Fibroblast of peridontal ligament (primary cell): ENCODE results near the gene DIPK1B.

ENCODE experiments used
- DNase-seq: peaks from one replicate; pipeline ENCODE4 v3.0.0-alpha.2; 2010; ENCODE audit errors: extremely low read depth

The DIPK1B gene

GRCh38 chr9:136739509-136739908 lies 27.1 kb downstream of the DIPK1B start:
- DNase-seq, result no peak

DNA sequence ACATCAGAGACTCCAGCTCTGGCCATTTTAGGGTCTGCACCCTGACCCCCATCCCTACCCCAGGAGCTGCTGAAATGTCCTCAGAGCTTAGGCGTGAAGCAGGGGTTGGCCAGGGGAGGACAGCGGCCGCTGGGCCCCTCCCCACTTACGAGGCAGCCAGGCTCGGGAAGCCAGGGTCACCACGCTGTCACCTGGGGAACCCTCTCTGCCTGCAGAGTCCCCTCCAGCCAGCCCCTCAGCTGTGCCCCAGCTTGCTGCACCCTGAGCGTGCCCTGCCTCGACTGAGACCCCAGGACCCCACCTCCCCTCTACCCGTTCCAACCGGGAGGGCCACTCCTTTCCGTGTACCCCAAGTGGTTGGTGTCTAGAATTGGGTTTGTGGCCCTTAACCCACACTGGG lies 27.7 kb downstream of the DIPK1B start:
- no peak for DNase-seq

DNA sequence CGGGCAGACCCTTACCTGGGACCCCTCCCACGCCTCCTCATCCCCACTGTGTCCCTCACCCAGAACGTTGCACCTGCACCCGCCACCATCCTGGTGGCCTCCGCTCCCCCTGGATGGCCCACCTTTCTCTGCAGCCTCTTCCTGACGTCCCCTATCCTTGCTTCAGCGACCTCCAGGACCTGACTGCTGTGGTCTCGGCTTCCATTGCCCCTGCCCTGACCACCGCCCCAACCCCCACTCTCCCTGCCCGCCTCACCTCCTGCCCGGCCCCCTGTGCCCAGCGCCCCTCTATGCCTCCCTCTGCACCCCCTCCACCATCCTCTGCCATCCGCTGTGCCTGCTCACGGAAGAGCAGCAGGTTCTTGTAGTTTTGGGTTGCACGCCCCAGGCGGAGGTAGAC lies 28.1 kb downstream of the DIPK1B start:
- no peak for DNase-seq

GRCh38 chr9:136740971-136741882 lies 28.9 kb downstream of the DIPK1B start:
- DNase-seq, result no peak

- no peak for DNase-seq
Observed at GRCh38 chr9:136741883-136742571, 29.7 kb downstream of the DIPK1B start.

DNA sequence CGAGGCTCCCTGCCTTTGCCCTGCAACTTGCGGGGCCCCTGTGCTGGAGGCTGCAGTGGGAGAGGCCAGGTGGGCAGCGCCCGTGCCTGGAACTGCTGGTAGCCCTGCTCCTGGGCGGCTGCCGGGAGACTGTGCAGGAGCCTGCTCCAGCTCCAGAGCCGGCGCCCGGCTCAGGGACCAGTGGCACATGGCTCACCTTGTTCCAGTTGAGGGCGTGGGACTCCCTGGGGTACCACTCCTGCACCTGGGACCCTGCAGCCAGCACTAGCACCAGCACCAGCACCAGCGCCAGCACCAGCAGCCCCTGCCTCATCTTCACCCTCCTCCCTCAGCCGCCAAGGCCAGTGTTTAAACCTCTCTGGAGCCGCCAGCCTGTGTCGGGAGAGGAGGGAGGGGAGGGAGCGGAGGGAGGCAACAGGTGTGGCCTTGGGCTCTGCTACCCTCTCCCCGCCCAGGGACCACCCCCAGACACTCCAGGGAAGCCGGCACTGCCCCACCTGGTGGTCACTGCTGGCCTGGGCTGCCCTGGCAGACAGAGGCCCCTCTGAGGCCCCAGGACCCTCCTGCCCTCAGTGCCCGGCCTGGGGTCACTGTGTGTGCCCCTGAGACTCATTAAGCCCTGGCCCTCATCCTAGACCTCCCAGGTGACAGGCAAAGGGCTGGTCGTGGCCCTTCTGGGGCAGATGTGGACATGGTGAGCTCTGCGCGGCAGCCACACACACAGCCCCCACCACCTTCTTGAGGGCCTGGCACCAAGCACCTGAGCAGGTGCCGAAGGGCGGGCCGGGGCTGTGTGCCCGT lies 30.4 kb downstream of the DIPK1B start, which contains the start of gene LCN10:
Gene LCN10, minus strand, starts transcription at position 350 of the 801 bp plus-strand sequence. Its CDS starts 37 bp downstream, at position 313.
- no peak for DNase-seq

DNA sequence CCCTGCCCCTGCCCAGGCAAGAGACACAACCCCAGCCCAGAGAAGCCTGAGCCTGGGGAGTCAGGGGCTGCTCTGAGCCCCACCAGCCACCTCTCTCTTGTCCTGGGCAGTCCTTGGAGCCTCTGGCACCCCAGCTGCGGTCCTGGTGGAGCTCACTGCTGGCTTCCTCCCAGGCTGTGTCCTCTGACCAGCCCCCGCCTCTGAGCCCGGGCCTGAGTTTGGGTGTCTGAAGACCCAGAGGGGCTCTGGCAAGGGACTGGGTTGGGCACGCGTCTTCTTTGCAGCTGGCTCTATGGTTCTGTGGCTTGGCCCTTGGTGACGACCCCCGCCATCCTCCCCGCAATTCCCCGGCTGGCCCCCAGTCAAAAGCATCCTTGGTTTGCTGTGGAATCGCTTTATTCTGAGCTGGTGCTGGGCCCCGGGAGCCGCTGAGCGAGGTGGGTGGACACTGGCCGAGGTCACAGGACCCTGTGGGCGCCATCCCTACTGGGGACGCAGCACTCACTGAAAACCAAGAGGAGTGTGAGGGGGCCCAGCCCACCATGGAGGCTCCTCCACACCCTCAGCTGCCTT lies 31.4 kb downstream of the DIPK1B start:
- no peak for DNase-seq

GRCh38 chr9:136744773-136745172 lies 32.4 kb downstream of the DIPK1B start:
- DNase-seq, result no peak

DNA sequence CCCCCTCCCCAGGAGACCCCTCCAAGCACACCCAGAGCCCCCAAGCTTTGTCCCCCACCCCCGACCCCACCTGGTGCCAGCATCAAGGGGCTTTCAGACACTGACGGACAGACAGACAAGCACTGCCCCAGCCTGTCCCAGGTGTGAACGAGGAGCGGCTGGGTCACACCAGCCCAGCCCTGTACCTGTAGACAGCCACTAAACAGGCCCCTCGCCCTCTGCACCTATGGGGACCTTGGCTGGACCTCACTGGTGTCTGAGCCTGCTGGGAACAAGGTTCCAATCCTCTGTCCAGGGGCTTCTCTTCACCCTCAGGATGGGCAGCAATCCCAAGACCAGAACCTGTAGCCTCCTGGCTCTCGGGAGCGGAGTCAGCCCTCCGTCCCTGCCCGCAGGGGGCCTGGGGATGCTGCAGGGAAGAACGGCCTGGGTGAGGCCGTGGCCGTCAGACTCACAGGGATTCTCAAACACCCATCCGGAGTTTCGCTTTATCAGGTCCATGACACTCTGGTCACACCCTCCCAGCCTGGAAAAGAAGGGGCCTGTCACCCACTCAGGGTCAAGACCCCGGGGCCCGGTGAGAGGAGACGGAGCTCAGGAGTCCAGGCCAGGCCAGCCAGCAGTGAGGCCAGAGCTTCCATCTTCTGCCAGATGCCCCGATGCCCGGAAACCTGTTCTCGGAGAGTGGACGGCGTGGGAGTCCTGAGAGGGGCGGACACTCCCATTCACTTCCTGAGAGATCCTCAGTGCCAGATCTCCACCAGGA lies 33.2 kb downstream of the DIPK1B start:
- no peak for DNase-seq

DNA sequence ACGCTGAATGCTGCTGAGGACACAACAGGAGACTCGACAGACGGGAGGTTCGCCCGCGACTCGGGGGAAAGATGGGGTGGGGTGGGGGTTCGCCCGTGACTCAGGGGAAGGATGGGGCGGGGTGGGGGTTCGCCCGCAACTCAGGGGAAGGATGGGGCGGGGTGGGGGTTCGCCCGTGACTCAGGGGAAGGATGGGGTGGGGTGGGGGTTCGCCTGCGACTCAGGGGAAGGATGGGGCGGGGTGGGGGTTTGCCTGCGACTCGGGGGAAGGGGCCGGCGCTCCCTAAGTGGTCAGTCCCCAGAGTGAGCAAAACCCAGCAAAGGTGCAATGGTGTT lies 33.8 kb downstream of the DIPK1B start:
- DNase-seq, result no peak

DNA sequence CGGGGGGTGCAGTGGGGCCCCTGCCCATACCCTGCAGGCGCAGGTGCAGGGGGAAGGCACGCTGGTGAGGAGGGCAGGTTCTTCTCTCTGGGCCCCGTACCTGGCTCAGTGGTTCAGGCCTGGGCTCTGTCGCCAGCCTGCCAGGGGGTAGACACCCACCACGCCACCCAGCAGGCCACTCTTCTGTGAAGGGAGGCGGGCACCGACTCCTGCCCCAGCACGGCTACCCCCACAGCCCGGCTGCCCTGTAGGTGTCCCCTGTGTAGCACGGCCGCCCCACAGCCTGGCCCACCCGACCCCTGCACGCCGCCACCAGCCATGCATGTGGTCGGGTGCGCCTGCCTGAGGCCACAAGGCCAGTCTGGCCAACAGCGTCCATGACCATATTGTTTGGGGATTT lies 34.2 kb downstream of the DIPK1B start:
- no peak for DNase-seq

GRCh38 chr9:136747161-136748060 lies 35.0 kb downstream of the DIPK1B start:
- DNase-seq, result no peak

DNA sequence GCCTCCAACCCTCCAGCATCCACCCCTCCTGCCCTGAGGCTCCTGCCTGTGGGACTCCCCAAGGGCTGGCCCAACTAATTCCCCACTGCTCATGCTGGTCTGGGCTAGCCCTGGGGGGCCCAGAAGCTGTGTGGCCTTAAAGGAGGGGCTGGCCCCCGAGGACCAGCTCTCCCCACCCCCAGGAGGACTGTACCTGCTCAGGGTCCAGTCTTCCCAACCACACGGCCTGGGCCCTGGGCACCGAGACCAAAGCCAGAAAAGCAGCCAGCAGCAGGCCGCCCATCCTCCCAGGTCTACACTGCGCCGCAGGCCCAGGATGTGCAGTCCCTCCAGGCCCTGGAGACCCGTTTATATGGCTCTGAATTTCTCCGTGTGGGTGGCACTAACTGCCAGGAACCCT lies 35.8 kb downstream of the DIPK1B start, which contains the start of gene LCN6:
Gene LCN6, minus strand, starts transcription at position 325 of the 400 bp plus-strand sequence. Its CDS starts 42 bp downstream, at position 283.
- DNase-seq, result no peak

GRCh38 chr9:136748666-136749611 lies 36.6 kb downstream of the DIPK1B start:
- DNase-seq, result no peak

DNA sequence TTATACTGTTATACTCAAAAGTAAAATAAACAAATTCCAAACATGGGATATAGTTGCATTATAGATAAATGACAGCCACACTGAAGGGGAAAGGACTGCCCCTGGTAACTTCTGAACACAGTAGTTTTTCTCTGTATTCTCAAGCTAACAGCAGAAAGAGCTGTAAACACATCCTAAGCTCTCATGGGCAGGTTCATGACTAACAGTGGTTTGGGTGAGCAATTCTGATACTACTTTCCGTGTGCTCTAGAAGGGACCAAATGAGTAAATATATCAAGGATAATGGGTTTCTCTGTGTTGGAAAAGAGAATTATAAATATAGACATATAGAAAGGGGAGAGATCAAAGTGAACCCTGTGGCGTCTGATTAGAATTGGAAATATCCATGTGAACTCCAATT lies 38.2 kb downstream of the DIPK1B start:
- no peak for DNase-seq

DNA sequence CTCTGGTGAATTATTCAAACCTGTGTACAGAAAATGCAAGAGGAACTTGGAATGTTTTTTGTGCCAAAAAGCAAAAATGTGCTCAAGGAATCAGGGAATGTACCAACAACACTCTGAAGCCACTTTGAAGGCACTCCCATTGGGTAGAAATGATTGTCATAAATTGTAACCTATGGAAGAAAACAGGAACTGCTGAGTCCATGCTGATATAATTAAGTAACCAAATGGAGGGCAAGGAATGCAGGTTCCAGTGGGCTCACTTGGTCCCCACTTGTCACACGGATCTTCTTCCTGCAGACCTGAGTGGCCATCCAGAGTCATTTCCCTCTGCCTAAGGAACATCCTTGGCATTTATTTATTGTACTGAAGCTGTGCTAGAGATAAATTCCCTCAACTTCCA lies 38.9 kb downstream of the DIPK1B start:
- no peak for DNase-seq

DNA sequence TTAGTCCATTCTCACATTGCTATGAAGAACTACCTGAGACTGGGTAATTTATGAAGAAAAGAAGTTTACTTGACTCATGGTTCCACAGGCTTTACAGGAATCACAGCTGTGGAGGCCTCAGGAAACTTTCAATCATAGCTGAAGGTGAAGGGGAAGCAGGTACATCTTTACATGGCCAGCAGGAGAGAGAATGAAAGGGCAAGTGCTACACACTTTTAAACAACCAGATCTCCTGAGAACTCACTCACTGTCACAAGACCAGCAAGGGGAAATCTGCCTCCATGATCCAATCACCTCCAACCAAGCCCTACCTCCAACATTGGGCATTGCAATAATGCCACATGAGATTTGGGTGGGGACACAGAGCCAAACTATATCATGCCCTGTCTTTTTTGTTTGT lies 39.4 kb downstream of the DIPK1B start:
- no peak for DNase-seq

- no peak for DNase-seq
Observed at GRCh38 chr9:136753371-136754058, 41.1 kb downstream of the DIPK1B start.
